Brain microvascular endothelial cell (primary cell): ENCODE measurements around the gene ANKS4B.

Experiments used
- DNase-seq: peaks from one replicate; pipeline ENCODE4 v3.0.0-alpha.2; 2020
- H3K27ac ChIP-seq: fragments of 250-450 bp; sonication (Bioruptor Pico); 2 replicates; pipeline ENCODE4 v1.5.1; 2020; ENCODE audit warnings: mild to moderate bottlenecking, moderate library complexity
- H3K27me3 ChIP-seq: fragments of 250-450 bp; sonication (Bioruptor Pico); replicated peaks from 2 replicates; pipeline ENCODE4 v1.5.1; 2020; ENCODE audit warnings: mild to moderate bottlenecking
- H3K36me3 ChIP-seq: fragments of 250-450 bp; sonication (Bioruptor Pico); replicated peaks from 2 replicates; pipeline ENCODE4 v1.5.1; 2020; ENCODE audit warnings: mild to moderate bottlenecking
- H3K4me3 ChIP-seq: 2 replicates; pipeline ENCODE4 v1.5.1; 2011; ENCODE audit warnings: low read depth, mild to moderate bottlenecking, control low read depth, low read length, moderate library complexity
- CTCF ChIP-seq: IDR thresholded peaks from 2 replicates; pipeline ENCODE4 v1.5.1; 2011; ENCODE audit warnings: low read depth, mild to moderate bottlenecking, moderate library complexity, low read length, control low read depth, inconsistent platforms; ENCODE audit errors: missing control alignments
- in situ Hi-C: cut with HindIII; loops from 2 replicates; pipeline ENCODE4 v1.10.0; 2017; ENCODE audit warnings: low sequenced_read_pairs, low pct_ligation_motif_present

ANKS4B gene

GRCh38 chr16:21228361-21228872 lies 5.1 kb upstream of the ANKS4B start:
- H3K27me3 ChIP-seq: peaks cover 4% of the 10 kb centered on the region
- no peak overlapping the region for H3K27ac ChIP-seq
- no peak for TF ChIP-seq CTCF
- no peaks in the 10 kb centered on the region for H3K36me3 ChIP-seq
- H3K4me3 ChIP-seq: no peak overlapping the region
- no peak for DNase-seq
- in situ Hi-C loops: no loop called here

- TF ChIP-seq CTCF: no peak
- no peak for DNase-seq
- Histone ChIP-seq H3K27ac (no peak overlapping the region), H3K4me3 (no peak overlapping the region), H3K36me3 (no peaks in the 10 kb centered on the region), H3K27me3 (no peaks in the 10 kb centered on the region)
- in situ Hi-C loops: no loop called here
Measured at GRCh38 chr16:21233045-21233520, 416 bp upstream of the ANKS4B start.

- no peak for DNase-seq
- no peak for TF ChIP-seq CTCF
- in situ Hi-C loops: no loop called here
- Histone ChIP-seq H3K4me3 (no peak overlapping the region), H3K27ac (no peak overlapping the region), H3K27me3 (no peaks in the 10 kb centered on the region), H3K36me3 (no peaks in the 10 kb centered on the region)
Measured at GRCh38 chr16:21235199-21235585, 1.7 kb downstream of the ANKS4B start.

GRCh38 chr16:21236831-21237230 lies 3.3 kb downstream of the ANKS4B start:
- in situ Hi-C loops: no loop called here
- Histone ChIP-seq H3K27ac (no peak overlapping the region), H3K4me3 (no peak overlapping the region), H3K27me3 (no peaks in the 10 kb centered on the region), H3K36me3 (no peaks in the 10 kb centered on the region)
- DNase-seq: no peak
- no peak for TF ChIP-seq CTCF

- DNase-seq: no peak
- no peak for TF ChIP-seq CTCF
- in situ Hi-C loops: no loop called here
- Histone ChIP-seq H3K27ac (no peak overlapping the region), H3K36me3 (no peaks in the 10 kb centered on the region), H3K4me3 (no peak overlapping the region), H3K27me3 (no peaks in the 10 kb centered on the region)
Measured at GRCh38 chr16:21239646-21240045, 6.1 kb downstream of the ANKS4B start.

- no peak for TF ChIP-seq CTCF
- Histone ChIP-seq H3K27me3 (peaks cover 2% of the 10 kb centered on the region), H3K4me3 (no peak overlapping the region), H3K27ac (no peak overlapping the region), H3K36me3 (no peaks in the 10 kb centered on the region)
- no peak for DNase-seq
- in situ Hi-C loops: no loop called here
Measured at GRCh38 chr16:21242756-21243155, 9.3 kb downstream of the ANKS4B start.
